Endothelial cell (in vitro differentiated cells): ENCODE measurements around the gene PTPRD. TPM values are rescaled to one million over a fixed set of nuclear protein-coding genes. Genes with fewer than 3 reads are reported as not detected.

ENCODE experiments used
- DNase-seq: peaks from one replicate; pipeline ENCODE4 v3.0.0; 2021; ENCODE audit warnings: low spot score
- H3K27ac Mint-ChIP-seq: one replicate; pipeline ENCODE4 v1.8.0; 2021; ENCODE audit warnings: mixed read lengths, inconsistent platforms; ENCODE audit not compliant: unreplicated experiment
- H3K27me3 Mint-ChIP-seq: one replicate; pipeline ENCODE4 v1.8.0; 2021; ENCODE audit warnings: mild to moderate bottlenecking, moderate library complexity, mixed read lengths, inconsistent platforms; ENCODE audit not compliant: unreplicated experiment
- H3K36me3 Mint-ChIP-seq: one replicate; pipeline ENCODE4 v1.8.0; 2021; ENCODE audit warnings: mild to moderate bottlenecking, low read depth, mixed read lengths, inconsistent platforms; ENCODE audit not compliant: unreplicated experiment
- H3K4me1 Mint-ChIP-seq: one replicate; pipeline ENCODE4 v1.8.0; 2021; ENCODE audit warnings: mild to moderate bottlenecking, mixed read lengths, inconsistent platforms; ENCODE audit not compliant: unreplicated experiment
- H3K4me3 Mint-ChIP-seq: one replicate; pipeline ENCODE4 v1.8.0; 2021; ENCODE audit warnings: mild to moderate bottlenecking, mixed read lengths, inconsistent platforms; ENCODE audit not compliant: unreplicated experiment
- H3K9me3 Mint-ChIP-seq: one replicate; pipeline ENCODE4 v1.8.0; 2021; ENCODE audit warnings: mixed read lengths, inconsistent platforms; ENCODE audit not compliant: unreplicated experiment
- CTCF ChIP-seq: fragments of 200-600 bp; sonication (generic); IDR thresholded peaks from one replicate; pipeline ENCODE4 v1.5.0; 2021; ENCODE audit warnings: antibody characterized with exemption; ENCODE audit not compliant: unreplicated experiment
- total RNA-seq: library from RNA; stranded (reverse); fragmentation: NEBNext Ultra II Directional; extraction: Animal tissue kit (Norgen Biotek cat#: 25700); gene quantifications from one replicate; pipeline ENCODE4 v1.2.1, GENCODE V29; 2021; ENCODE audit not compliant: unreplicated experiment

PTPRD gene
- total RNA-seq, 1 donor from 2014 or later, result 47.8 TPM

- H3K36me3 Mint-ChIP-seq, result no peaks in the 10 kb centered on the region
- TF ChIP-seq CTCF, result no peak
- no peak overlapping the region for H3K27ac Mint-ChIP-seq
- H3K4me1 Mint-ChIP-seq, result no peaks in the 10 kb centered on the region
- no peaks in the 10 kb centered on the region for H3K9me3 Mint-ChIP-seq
- H3K27me3 Mint-ChIP-seq, result no peaks in the 10 kb centered on the region
- no peak overlapping the region for H3K4me3 Mint-ChIP-seq
- no peak for DNase-seq
These were observed 1426.7 kb downstream of the PTPRD start for GRCh38 chr9:9186086-9186485.

- Mint-ChIP-seq H3K36me3 (no peaks in the 10 kb centered on the region), H3K27ac (no peak overlapping the region), H3K4me1 (peaks cover 4% of the 10 kb centered on the region), H3K27me3 (no peaks in the 10 kb centered on the region), H3K4me3 (no peak overlapping the region), H3K9me3 (no peaks in the 10 kb centered on the region)
- DNase-seq, result no peak
- TF ChIP-seq CTCF, result no peak
These were observed 1430.4 kb downstream of the PTPRD start for GRCh38 chr9:9182431-9182830.

GRCh38 chr9:9177081-9177480, 1435.7 kb downstream of the PTPRD start:
- Mint-ChIP-seq H3K36me3 (no peaks in the 10 kb centered on the region), H3K4me1 (peaks cover 4% of the 10 kb centered on the region), H3K27ac (no peak overlapping the region), H3K4me3 (no peak overlapping the region), H3K27me3 (peaks cover 1% of the 10 kb centered on the region), H3K9me3 (no peaks in the 10 kb centered on the region)
- no peak for DNase-seq
- TF ChIP-seq CTCF, result no peak

- Mint-ChIP-seq H3K27ac (no peak overlapping the region), H3K36me3 (no peaks in the 10 kb centered on the region), H3K4me3 (no peak overlapping the region), H3K27me3 (peaks cover 1% of the 10 kb centered on the region), H3K9me3 (no peaks in the 10 kb centered on the region), H3K4me1 (peaks cover 4% of the 10 kb centered on the region)
- no peak for DNase-seq
- TF ChIP-seq CTCF, result no peak
These were observed 1438.4 kb downstream of the PTPRD start for GRCh38 chr9:9174358-9174757.

DNA sequence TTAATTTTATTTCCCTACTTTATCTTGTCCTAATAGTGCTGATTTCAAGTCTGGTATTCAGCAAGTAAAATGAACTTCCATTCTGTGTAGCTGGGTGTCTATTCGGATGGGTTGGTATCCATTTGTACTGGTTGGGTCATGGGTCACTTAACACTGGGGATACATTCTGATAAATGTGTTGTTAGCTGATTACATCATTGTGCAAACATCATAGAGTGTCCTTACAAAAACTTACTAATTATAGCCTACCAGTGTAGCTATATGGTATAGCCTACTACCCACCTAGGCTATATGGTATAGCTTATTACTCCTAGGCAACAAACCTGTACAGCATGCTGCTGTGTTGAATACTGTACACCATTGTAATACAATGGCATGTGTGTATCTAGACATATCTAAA, 1439.5 kb downstream of the PTPRD start:
- H3K4me1 Mint-ChIP-seq, result peaks cover 3% of the 10 kb centered on the region
- DNase-seq, result no peak
- no peak for TF ChIP-seq CTCF
- peaks cover 1% of the 10 kb centered on the region for H3K27me3 Mint-ChIP-seq
- H3K36me3 Mint-ChIP-seq, result no peaks in the 10 kb centered on the region
- H3K27ac Mint-ChIP-seq, result no peak overlapping the region
- no peaks in the 10 kb centered on the region for H3K9me3 Mint-ChIP-seq
- no peak overlapping the region for H3K4me3 Mint-ChIP-seq
